ENCODE data around the gene PNLIPRP2.

GRCh38 chr10:116657863-116658551 is 37.3 kb downstream of the PNLIPRP2 start:
- TF ChIP-seq EZH2 (optimal IDR thresholded peaks at IDR 0.05; ENCODE audit: low read depth, low read length) (no peak), CTCF (IDR thresholded peaks at IDR 0.05; ENCODE audit: low read length) (no peak)
